ENCODE data around the gene GNA15.
A peak's percentile ranks its signal among the peaks of the same experiment; 100 is the strongest.

GRCh38 chr19:3115916-3116602 lies 19.8 kb upstream of the GNA15 start:
- peak in 1 of 3 donors; percentile 7 for TF ChIP-seq CTCF (IDR thresholded peaks at IDR 0.05)
- TF ChIP-seq POLR2AphosphoS5 (IDR thresholded peaks at IDR 0.05): peak in 1 of 3 donors; percentile 55

Data from breast epithelium (tissue), 3 donors.